K562 (cell line): ENCODE measurements around the gene NUP98. TPM values are rescaled to one million over a fixed set of nuclear protein-coding genes. Genes with fewer than 3 reads are reported as not detected.
A peak's percentile ranks its signal among the peaks of the same experiment; 100 is the strongest.

Source experiments
- CHAMP1 ChIP-seq: fragments of 450-650 bp; IDR thresholded peaks from 2 replicates; pipeline ENCODE4 v1.6.1; 2016; ENCODE audit warnings: mild to moderate bottlenecking
- CREB3L1 ChIP-seq: fragments of 450-650 bp; IDR thresholded peaks from 2 replicates; pipeline ENCODE4 v1.6.1; 2014; ENCODE audit warnings: low read depth, mild to moderate bottlenecking, moderate library complexity, borderline replicate concordance
- FOXA3 ChIP-seq, 2 experiments: fragments of 450-650 bp in 1 of 2; sonication (generic) in 1 of 2; formaldehyde crosslinking; IDR thresholded peaks in 1 of 2; conservative IDR thresholded peaks in 1 of 2; 2 replicates each; pipeline versions ENCODE4 v1.4.0 to v1.8.0; 2020 to 2022; ENCODE audit warnings: mild to moderate bottlenecking in 2 of 2, missing genetic modification reagents in 1 of 2
- HMBOX1 ChIP-seq: sonication (generic); IDR thresholded peaks from 2 replicates; pipeline ENCODE4 v1.6.1; 2016
- NRF1 ChIP-seq, 2 experiments: fragments of 450-650 bp; IDR thresholded peaks in 1 of 2; conservative IDR thresholded peaks in 1 of 2; 2 replicates each; pipeline ENCODE4 v1.6.1; 2014; ENCODE audit warnings: mild to moderate bottlenecking in 2 of 2
- RB1 ChIP-seq: fragments of 450-650 bp; IDR thresholded peaks from 2 replicates; pipeline ENCODE4 v1.6.1; 2017; ENCODE audit warnings: low read depth, mild to moderate bottlenecking
- SIN3B ChIP-seq: fragments of 450-650 bp; IDR thresholded peaks from 2 replicates; pipeline ENCODE4 v1.6.1; 2017; ENCODE audit warnings: low read depth, mild to moderate bottlenecking, moderate library complexity
- SP1 ChIP-seq: sonication (generic); formaldehyde crosslinking; IDR thresholded peaks from 2 replicates; pipeline ENCODE4 v1.8.1; 2022; ENCODE audit warnings: mild to moderate bottlenecking, missing genetic modification reagents
- VEZF1 ChIP-seq: fragments of 200-800 bp; sonication (Bioruptor generic); IDR thresholded peaks from 2 replicates; pipeline ENCODE4 v1.6.1; 2017; ENCODE audit warnings: missing genetic modification characterization, missing compliant biosample characterization
- ZNF318 ChIP-seq, 2 experiments: fragments of 450-650 bp; IDR thresholded peaks; 2 replicates each; pipeline ENCODE4 v1.6.1; 2016; ENCODE audit warnings: mild to moderate bottlenecking in 2 of 2, borderline replicate concordance in 1 of 2, low read depth in 1 of 2, moderate library complexity in 1 of 2
- polyA plus RNA-seq, 8 experiments: library from polyadenylated mRNA; depleted of rRNA in 4 of 8; stranded (reverse) in 5 of 8; unstranded in 3 of 8; fragments of >200 nt; fragmentation: Nextera tagmentation in 2 of 8; fragmentation: Illumina TruSeq in 1 of 8; extraction: Ambion mirVana in 2 of 8; extraction: Trizol in 1 of 8; gene quantifications; 2 replicates each; pipeline versions ENCODE4 v1.2.1 to v1.2.3, GENCODE V29; 2011 to 2014; ENCODE audit warnings: inconsistent platforms in 1 of 8, missing spikeins in 1 of 8
- total RNA-seq, 7 experiments: library from RNA; depleted of rRNA in 6 of 7; stranded (reverse); fragments of >200 nt in 6 of 7; fragmentation: Illumina TruSeq in 2 of 7; extraction: Trizol in 2 of 7; gene quantifications; 2 replicates each; pipeline versions ENCODE4 v1.2.1 to v1.2.3, GENCODE V29; 2011 to 2021; ENCODE audit warnings: low replicate concordance in 1 of 7

The NUP98 gene
- total and polyA plus RNA-seq, 9 of the 15 experiments (the other 6 are each of a cell fraction or from before 2014, with no cell fraction given): 45.1 to 196 (median 130) TPM

GRCh38 chr11:3642071-3642951 lies 155.0 kb downstream of the NUP98 start (continued):
- TF ChIP-seq VEZF1 (peak; percentile 83), CHAMP1 (no peak), ZNF318 (IDR thresholded peaks at IDR 0.05; ENCODE audit: borderline replicate concordance in 1 of 2, low read depth in 1 of 2) (no peak), FOXA3 (CRISPR knock-in tag; conservative IDR thresholded peaks at IDR 0.05 in 1 of 2, IDR thresholded peaks at IDR 0.05 in 1 of 2) (peak in 1 of 2 experiments; percentile 80; a peak in 3 of 4 replicates), NRF1 (conservative IDR thresholded peaks at IDR 0.05 in 1 of 2, IDR thresholded peaks at IDR 0.05 in 1 of 2) (peak; percentile 64 to 68; a peak in 3 of 4 replicates), SIN3B (0 out of 2 replicates have a peak, but pooled peaks have one; percentile 7), CREB3L1 (peak; percentile 53; the same call in 1 of the 2 replicates), SP1 (CRISPR knock-in tag) (peak; percentile 89), RB1 (peak; percentile 43; the same call in 1 of the 2 replicates), HMBOX1 (no peak)
